Subcutaneous adipose tissue (tissue), 4 donors: ENCODE data around the gene CRACDL. TPM values are rescaled to one million over a fixed set of nuclear protein-coding genes. Genes with fewer than 3 reads are reported as not detected.

Experiments
- CTCF ChIP-seq: fragments of 450-650 bp; IDR thresholded peaks from one replicate; pipeline ENCODE4 v1.5.1; 2016; ENCODE audit warnings: low read depth, mild to moderate bottlenecking, control low read depth, antibody characterized with exemption, moderate library complexity
- total RNA-seq, 4 donors: library from RNA; depleted of rRNA; stranded (reverse); fragments of >200 nt; gene quantifications; one replicate each; pipeline ENCODE4 v1.1.0, GENCODE V29; 2016

CRACDL gene
- total RNA-seq, 4 donors from 2014 or later, result 1.4 to 8.3 (median 4.5) TPM

- TF ChIP-seq CTCF, result no peak
Observed at GRCh38 chr2:98913916-98914712, 21.9 kb downstream of the CRACDL start.

- no peak for TF ChIP-seq CTCF
Observed at GRCh38 chr2:98912957-98913915, 22.8 kb downstream of the CRACDL start.

- no peak for TF ChIP-seq CTCF
Observed at GRCh38 chr2:98912221-98912851, 23.7 kb downstream of the CRACDL start.

- TF ChIP-seq CTCF, result no peak
Observed at GRCh38 chr2:98911376-98912154, 24.5 kb downstream of the CRACDL start.

GRCh38 chr2:98911126-98911375 lies 25.0 kb downstream of the CRACDL start:
- no peak for TF ChIP-seq CTCF

- no peak for TF ChIP-seq CTCF
Observed at GRCh38 chr2:98910349-98911125, 25.5 kb downstream of the CRACDL start.
